Bronchial epithelial cell (primary cell): ENCODE results near the gene SEPTIN5. TPM values are rescaled to one million over a fixed set of nuclear protein-coding genes. Genes with fewer than 3 reads are reported as not detected.
A peak's percentile ranks its signal among the peaks of the same experiment; 100 is the strongest.

Source experiments
- DNase-seq: peaks from one replicate; pipeline ENCODE4 v3.0.0-alpha.2; 2010; ENCODE audit warnings: low read depth
- FAIRE-seq: peaks from 2 replicates; lab custom pipeline; 2011; peaks lifted over from hg19 to GRCh38; lab: Jason Lieb, UNC
- H3K27me3 ChIP-seq: 2 replicates; pipeline ENCODE4 v1.5.1; 2011; ENCODE audit warnings: low read length; ENCODE audit not compliant: control insufficient read depth, insufficient read depth
- H3K36me3 ChIP-seq: 2 replicates; pipeline ENCODE4 v1.5.1; 2011; ENCODE audit warnings: low read length; ENCODE audit not compliant: control insufficient read depth, insufficient read depth
- H3K4me3 ChIP-seq: 2 replicates; pipeline ENCODE4 v1.5.1; 2011; ENCODE audit warnings: mild to moderate bottlenecking, low read depth, low read length, control low read depth
- total RNA-seq: library from RNA; depleted of rRNA; stranded (reverse); fragments of >200 nt; gene quantifications from 2 replicates; pipeline ENCODE4 v1.2.1, GENCODE V29; 2014
- TF ChIP-seq, protein P1 (sequence below): IDR thresholded peaks from 2 replicates; pipeline ENCODE4 v1.5.1; 2011; ENCODE audit warnings: mild to moderate bottlenecking, moderate library complexity, low read length, control low read depth, inconsistent platforms; ENCODE audit not compliant: insufficient read depth, severe bottlenecking

The SEPTIN5 gene
- total RNA-seq, 1 donor from 2014 or later = 5.8 TPM

DNA sequence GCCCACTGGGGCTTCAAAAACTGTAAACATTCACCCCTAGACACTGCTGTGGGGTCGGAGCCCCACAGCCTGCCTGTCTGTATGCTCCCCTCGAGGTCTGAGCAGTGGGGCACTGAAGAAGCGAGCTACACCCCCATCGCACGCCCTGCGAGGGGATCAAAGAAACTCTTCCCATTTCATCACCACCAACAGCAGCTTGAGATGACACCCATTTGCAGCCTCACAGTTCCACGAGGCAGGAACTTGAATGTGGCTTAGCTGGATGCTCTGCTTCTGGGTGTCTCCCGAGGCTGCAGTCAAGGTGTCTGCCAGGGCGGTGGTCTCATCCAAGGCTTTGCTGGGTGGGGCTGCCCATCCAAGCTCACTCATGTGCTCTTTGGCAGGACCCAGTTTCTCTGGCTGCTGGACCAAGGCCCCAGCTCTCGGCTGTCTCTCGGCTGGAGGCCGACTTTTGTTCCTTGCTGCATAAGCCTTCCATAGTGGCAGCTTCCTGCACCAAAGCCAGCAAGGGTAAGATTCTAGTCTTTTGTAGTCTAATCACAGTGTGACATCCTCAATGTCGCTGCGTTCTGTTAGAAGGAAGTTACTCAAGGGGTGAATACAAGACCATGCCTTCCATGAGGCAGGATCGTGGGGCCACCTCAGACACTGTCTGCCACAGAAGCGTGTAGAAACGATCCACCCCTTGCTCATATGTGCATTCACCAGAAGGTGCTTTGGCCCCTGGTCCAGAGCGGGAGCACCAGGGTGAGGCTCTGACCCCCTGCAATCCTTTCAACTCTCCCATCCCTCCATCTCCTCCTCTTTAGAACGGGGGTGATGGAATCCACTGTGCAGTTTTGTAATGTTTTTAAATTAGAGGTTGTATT, 46.2 kb upstream of the SEPTIN5 start:
- FAIRE-seq (no peak), DNase-seq (no peak)
- H3K4me3 ChIP-seq = no peak overlapping the region
- peaks cover 2% of the 10 kb centered on the region for H3K27me3 ChIP-seq
- TF ChIP-seq, protein P1, sequence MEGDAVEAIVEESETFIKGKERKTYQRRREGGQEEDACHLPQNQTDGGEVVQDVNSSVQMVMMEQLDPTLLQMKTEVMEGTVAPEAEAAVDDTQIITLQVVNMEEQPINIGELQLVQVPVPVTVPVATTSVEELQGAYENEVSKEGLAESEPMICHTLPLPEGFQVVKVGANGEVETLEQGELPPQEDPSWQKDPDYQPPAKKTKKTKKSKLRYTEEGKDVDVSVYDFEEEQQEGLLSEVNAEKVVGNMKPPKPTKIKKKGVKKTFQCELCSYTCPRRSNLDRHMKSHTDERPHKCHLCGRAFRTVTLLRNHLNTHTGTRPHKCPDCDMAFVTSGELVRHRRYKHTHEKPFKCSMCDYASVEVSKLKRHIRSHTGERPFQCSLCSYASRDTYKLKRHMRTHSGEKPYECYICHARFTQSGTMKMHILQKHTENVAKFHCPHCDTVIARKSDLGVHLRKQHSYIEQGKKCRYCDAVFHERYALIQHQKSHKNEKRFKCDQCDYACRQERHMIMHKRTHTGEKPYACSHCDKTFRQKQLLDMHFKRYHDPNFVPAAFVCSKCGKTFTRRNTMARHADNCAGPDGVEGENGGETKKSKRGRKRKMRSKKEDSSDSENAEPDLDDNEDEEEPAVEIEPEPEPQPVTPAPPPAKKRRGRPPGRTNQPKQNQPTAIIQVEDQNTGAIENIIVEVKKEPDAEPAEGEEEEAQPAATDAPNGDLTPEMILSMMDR = no peak
- H3K36me3 ChIP-seq = no peaks in the 10 kb centered on the region

DNA sequence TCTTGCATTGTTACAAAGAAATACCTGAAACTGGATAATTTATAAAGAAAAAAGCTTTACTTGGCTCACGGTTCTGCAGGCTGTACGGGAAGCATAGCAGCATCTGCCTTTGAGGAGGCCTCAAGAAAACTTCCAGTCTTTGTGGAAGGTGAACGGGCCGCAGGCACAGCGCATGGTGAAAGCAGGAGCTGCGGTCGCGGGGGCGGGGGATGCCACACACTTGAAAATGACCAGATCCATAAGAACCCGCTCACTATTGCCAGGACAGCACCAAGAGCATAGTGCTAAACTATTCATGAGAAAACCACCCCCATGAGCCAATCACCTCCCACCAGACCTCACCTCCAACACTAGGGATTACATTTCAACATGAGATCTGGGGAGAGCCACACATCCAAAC, 45.6 kb upstream of the SEPTIN5 start:
- H3K4me3 ChIP-seq = no peak overlapping the region
- H3K27me3 ChIP-seq = peaks cover 2% of the 10 kb centered on the region
- FAIRE-seq (peak; percentile 23), DNase-seq (no peak)
- no peaks in the 10 kb centered on the region for H3K36me3 ChIP-seq
- TF ChIP-seq, protein P1 = no peak

DNA sequence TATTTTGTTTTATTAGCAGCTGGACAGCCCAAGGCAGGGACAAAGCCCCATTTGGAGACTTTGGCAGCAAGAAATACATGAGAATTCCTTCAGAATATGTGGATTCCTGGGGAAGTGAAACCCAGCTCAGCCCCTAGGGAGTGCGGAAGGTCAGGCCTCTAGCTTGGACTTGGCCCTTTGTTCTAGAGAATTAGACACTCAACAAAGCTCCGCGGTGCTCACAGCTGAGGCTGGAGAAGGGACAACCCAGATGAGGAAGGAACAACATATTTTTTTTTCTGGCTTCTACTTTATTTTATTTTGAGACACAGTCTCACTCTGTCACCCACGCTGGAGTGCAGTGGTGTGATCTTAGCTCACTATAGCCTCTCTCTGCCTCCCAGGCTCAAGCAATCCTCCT, 44.7 kb upstream of the SEPTIN5 start:
- FAIRE-seq = no peak
- Histone ChIP-seq H3K36me3 (no peaks in the 10 kb centered on the region), H3K4me3 (no peak overlapping the region), H3K27me3 (peaks cover 2% of the 10 kb centered on the region)
- TF ChIP-seq, protein P1 = no peak
- DNase-seq = no peak

DNA sequence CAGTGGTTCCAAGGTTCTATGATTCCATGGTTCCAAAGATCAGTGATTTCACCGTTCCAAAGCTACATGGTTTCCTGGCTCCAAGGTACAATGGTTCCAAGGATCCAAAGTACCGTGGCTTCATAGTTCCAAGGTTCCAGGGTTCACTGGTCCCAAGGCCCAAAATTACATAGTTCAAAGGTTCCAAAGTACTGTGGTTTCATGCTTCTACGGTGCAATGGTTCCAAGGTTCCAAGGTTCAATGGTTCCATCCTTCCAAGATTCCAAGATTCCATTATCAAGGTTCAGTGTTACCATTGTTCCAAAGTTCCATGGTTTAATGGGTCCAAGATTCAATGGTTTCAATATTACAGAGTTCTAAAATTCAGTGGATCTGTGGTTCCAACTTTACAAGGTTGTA, 43.0 kb upstream of the SEPTIN5 start:
- H3K4me3 ChIP-seq = no peak overlapping the region
- TF ChIP-seq, protein P1 = no peak
- DNase-seq = no peak
- FAIRE-seq = no peak
- peaks cover 2% of the 10 kb centered on the region for H3K27me3 ChIP-seq
- no peaks in the 10 kb centered on the region for H3K36me3 ChIP-seq

DNA sequence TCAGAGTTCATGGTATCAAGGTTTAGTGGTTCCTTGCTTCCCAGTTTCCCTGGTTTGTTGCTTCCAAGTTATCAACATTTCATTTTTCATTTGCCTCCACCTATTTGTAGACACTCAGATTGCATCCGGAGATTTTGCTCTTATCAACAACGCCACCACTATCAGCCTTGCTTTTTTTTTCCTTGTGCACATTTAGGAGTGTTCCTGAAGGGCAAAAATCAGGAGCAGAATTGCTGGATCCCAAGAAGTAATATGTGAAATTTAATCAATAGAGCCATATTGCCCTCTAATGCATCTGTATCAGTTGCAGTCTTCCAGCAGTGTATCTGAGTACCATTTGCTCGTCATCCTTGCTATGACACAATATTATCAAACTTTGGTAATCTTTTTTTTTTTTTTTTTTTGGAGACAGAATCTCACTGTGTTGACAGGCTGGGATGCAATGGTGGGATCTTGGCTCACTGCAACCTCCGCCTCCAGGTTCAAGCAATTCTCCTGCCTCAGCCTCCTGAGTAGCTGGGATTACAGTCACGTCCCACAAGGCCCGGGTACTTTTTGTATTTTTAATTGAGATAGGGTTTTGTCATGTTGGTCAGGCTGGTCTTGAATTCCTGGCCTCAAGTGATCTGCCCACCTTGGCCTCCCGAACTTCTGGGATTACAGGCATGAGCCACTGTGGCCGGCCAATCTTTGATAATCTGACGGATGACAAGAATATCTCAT, 42.1 kb upstream of the SEPTIN5 start:
- Histone ChIP-seq H3K36me3 (no peaks in the 10 kb centered on the region), H3K27me3 (peaks cover 2% of the 10 kb centered on the region), H3K4me3 (no peak overlapping the region)
- FAIRE-seq (no peak), DNase-seq (no peak)
- TF ChIP-seq, protein P1 = no peak
